COLO668 (cell line): ENCODE measurements around the gene SLC35F2.

Experiments used
- DNase-seq: peaks from one replicate; lab custom pipeline; 2025; ENCODE audit not compliant: unreplicated experiment; lab: John Stamatoyannopoulos, UW

The SLC35F2 gene

DNA sequence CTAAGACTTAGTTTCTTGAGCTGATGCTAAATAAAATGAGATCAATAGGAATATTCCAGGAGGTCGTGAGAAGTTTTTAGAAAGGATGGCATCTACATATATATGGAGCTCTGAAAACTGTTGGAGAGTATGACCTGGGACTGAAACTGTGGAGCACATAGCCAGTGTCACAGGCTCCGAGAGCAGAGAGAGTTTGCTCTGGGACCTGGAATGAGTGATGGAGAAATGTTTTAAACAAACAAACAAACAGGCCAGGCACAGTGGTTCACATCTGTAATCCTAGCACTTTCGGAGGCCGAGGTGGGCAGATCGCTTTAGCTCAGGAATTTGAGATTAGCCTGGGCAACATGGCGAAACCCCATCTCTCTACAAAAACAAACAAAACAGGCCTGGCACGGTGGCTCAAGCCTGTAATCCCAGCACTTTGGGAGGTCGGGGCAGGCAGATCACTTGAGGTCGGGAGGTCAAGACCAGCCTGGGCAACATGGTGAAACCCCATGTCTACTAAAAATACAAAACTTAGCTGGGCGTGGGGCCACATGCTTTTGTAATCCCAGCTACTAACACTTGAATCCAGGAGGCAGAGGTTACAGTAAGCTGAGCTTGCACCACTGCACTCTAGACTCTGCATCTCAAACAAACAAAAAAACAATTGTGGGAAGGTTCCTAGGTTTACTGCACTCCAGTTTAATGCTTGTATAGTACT lies 67.1 kb downstream of the SLC35F2 start:
- no peak for DNase-seq

- DNase-seq, result no peak
Measured at GRCh38 chr11:107789767-107790166, 68.8 kb downstream of the SLC35F2 start.

- DNase-seq, result no peak
Measured at GRCh38 chr11:107787733-107788132, 70.9 kb downstream of the SLC35F2 start.

DNA sequence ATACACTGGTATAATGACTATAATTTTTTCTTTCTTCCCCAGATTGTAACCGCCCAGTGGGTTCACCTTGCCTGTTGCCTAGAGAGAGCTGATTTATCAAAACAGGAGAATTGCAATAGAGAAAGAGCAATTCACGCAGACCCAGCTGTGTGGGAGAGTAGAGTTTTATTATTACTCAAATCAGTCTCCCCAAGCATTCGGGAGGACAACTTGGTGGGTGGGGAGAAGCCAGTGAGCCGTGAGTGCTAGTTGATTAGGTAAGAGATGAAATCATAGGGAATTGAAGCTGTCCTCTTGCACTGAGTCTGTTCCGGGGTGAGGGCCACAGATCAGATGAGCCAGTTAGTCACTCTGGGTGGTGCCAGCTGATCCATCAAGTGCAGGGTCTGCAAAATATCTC lies 73.2 kb downstream of the SLC35F2 start:
- DNase-seq, result no peak

DNA sequence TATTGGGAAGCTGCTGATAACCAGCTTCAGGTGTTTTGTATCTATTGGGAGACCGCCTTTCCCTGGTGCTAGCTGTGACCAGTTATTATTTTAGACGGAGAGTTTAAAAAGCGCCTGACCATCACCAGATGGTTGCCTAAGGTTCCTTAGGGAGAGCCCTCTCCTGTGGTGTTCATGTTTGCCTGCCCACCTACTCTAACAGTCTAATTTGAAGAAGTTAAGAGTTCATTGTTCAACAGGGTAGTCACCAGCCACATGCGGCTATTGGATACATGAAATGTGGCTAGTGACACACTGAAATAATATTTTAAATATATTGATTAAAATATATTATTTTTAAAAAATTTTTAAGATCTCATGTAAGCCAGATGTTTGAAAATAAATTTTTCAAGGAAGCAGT lies 75.5 kb downstream of the SLC35F2 start:
- no peak for DNase-seq

GRCh38 chr11:107780775-107781174 lies 77.8 kb downstream of the SLC35F2 start:
- DNase-seq, result no peak

DNA sequence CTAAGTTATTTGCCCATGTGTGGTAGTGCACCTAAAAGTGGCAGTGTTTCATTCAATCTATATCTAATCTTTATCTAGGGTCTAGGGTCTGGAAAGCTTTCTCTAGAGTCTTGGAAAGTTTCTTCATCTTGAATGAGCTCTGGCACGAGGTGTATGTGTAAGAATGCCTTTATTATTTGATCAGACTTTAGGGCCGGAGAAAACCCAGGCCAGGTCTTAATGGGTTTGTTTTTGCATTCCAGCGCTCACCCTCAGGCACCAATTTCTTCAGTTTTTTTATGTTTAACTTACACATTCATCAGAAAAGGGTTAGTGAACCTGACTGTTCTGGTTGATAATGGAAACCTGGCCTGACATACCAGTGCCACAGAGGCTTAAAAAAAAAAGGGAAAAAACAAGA lies 78.5 kb downstream of the SLC35F2 start:
- DNase-seq, result no peak

DNA sequence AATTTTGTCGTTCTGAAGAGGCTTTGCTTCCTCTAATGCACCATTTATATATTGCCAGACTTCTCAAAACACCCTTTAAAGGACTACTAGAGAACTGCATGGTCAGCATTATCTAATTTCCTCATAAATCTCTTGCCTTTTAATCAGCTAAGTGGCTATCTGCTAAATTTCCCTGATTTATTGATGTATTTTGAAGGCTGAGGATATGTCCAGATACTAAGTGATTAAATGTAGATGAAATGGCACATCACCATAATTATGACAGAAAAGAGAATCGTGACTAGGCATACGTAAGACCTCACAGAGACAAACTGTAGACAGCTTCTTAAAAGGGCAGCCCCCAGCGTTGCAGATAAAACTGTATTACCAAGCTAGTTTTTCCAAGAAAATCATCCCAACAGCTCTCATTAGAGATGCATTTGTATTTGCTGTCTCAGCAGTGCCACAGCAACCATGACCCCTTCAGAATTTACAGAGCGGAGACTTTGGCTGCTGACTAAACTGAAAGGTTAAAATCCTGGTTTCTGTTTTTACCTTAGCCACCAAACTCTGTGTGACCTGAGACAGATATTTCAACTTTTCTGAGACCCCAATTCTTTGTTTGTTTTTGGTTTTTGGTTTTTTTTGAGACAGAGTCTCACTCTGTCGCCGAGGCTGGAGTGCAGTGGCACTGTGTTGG lies 79.6 kb downstream of the SLC35F2 start:
- DNase-seq, result no peak

- DNase-seq, result no peak
Measured at GRCh38 chr11:107777110-107777509, 81.5 kb downstream of the SLC35F2 start.

DNA sequence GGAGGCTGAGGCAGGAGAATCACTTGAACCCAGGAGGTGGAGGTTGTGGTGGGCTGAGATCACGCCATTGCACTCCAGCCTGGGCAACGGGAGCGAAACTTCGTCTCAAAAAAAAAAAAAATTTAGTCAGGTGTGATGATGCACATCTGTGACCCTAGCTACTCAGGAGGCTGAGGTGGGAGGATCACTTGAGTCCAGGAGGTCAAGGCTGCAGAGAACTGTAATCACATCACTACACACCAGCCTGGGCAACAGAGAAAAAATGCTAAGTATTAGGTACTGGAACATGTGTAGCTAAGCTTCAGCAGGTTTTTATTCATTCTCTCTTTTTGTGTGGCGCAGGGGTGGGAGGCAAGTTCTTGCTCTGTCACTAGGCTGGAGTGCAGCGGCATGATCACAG lies 82.5 kb downstream of the SLC35F2 start:
- DNase-seq, result no peak

GRCh38 chr11:107770551-107770951 lies 88.0 kb downstream of the SLC35F2 start:
- no peak for DNase-seq

- no peak for DNase-seq
Measured at GRCh38 chr11:107769189-107769588, 89.4 kb downstream of the SLC35F2 start.

GRCh38 chr11:107758719-107759355 lies 99.8 kb downstream of the SLC35F2 start:
- peak; percentile 5 for DNase-seq

- DNase-seq, result no peak
Measured at GRCh38 chr11:107757661-107758060, 100.9 kb downstream of the SLC35F2 start.

GRCh38 chr11:107756553-107756952 lies 102.0 kb downstream of the SLC35F2 start:
- DNase-seq, result no peak

DNA sequence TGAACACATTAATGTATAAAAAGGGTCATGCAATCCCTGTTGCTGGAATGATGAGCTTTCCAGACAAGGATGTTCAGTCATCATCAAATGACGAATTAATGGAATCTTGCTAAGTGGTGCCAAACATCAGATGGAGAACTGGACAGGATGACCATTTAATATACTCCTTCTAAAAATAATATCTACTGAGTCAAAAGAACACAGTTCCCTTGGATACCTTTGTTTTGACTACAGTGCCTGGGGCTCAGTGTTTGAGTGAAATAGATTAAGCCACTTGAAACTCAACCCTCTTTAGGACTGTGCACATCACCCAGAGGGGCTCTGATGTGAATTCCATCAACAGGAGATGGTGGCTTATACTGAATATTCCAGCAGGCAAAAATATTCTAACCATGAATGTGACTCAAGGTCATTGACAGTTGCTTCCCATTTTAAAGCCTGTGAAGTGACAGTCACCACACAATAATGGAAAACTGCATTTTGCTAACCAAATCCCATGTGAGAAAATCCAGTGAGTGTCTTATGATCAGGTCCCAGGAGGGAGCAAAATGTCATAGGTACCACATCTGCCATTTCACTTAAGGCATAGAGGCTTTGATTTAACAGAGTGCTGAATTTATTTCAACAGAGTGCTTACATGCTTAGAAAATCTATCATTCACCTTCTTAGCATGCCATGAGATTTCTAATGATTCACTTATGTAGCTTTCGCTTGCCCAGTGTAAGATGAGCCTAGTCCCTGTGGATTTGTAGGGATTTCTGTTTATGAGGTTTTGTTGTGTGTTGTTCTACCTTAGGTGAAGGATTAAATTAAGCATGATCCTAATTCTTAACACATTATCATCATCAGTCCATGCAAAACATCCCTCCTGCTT lies 105.4 kb downstream of the SLC35F2 start:
- no peak for DNase-seq

DNA sequence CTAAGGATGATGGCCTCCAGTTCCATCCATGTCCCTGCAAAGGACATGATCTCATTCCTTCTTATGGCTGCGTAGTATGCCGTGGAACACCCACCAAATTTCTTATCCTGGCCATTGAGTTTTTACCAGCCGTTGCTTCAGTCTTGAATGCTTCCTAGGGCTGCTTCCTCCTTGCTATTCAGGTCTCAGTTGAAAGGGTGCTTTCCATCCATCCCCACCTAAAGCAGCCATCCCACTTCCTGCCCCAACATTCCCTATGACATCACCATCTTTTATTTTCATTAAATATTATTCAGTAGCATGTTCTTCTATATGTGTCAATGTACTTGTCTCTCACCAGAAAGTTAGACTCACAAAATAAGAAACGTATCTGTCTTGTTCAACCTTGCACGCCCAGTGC lies 106.1 kb downstream of the SLC35F2 start:
- no peak for DNase-seq

DNA sequence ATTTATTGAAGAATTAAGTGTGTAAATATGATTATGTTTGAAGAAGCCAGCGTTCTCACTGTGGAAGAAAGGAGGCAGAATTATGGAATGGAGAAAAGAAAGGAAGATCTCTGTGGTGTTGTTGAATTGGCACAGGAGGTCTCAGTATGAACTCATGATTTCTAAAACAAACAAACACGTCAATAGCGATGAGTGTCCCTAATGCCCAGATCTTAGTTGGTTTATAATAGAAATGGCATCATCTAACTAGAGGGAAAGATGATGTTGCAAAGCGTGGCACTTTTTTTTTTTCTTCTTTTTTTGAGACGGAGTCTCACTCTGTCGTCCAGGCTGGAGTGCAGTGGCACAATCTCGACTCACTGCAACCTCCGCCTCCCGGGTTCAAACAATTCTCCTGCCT lies 107.5 kb downstream of the SLC35F2 start:
- DNase-seq, result no peak

DNA sequence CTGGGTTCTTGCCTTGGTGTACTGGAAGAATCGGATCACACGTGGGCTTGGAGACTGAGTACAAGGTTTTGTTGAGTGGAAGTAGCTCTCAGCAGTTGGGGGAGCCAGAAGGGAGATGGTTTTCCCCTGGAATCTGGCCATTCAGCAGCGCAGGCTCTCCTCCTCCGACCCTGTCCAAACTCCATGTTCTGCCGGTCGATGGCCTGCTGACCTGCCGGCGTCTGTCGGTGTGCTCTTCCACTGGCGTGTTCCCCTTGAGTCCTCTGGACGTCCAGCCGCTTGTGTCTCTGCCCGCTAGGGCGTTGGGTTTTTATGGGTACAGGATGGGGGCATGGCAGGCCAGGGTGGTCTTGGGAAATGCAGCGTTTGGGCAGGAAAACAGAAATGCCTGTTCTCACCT lies 108.3 kb downstream of the SLC35F2 start:
- DNase-seq, result no peak

DNA sequence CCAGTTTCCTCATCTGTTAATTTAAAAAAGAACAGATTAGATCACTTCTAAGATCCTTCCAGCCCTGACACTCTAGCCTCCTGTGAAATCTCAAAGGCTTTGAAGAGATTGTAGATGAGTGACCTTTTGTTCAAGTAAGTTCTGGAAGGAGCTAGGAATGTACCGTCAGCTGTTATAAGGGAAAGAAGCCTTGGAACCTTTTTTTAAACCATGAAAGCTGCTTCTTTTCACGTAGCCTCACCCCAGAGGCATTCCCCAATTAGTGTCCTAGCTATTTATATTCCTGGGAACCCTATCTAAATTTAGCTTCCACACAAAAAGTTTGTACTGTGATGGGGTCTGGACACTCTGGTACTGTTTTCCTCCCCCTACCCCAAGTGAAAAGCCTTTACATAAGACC lies 111.0 kb downstream of the SLC35F2 start:
- no peak for DNase-seq

DNA sequence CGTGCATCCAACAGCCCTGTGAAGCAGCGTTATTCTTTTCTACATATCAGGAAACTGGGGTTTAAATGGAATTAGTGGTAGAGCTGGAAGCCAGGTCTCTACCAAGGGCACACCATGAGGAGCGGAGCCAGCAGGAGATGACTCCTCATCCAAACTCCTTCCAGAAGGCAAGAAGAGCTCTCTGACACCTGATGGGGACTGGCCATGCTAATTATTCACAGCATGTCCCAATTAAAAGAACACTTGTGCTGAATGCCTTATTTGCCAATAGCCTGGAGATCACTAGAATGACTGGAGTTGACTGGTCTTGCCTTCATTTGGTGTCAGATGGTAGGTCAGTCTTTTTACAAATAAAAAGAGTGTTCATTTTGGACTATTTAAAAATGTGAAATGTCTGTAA lies 113.9 kb downstream of the SLC35F2 start:
- no peak for DNase-seq
